ENCODE results near the gene RPS14.
"Not testable (repeated sequence)": the region's sequence is repeated elsewhere in the genome, so short reads cannot be mapped to it uniquely, and the experiment has no call there.

RPS14 gene

GRCh38 chr5:150479416-150479815 lies 29.9 kb upstream of the RPS14 start:
- DNase-seq (ENCODE audit: low read depth), result no peak

DNA sequence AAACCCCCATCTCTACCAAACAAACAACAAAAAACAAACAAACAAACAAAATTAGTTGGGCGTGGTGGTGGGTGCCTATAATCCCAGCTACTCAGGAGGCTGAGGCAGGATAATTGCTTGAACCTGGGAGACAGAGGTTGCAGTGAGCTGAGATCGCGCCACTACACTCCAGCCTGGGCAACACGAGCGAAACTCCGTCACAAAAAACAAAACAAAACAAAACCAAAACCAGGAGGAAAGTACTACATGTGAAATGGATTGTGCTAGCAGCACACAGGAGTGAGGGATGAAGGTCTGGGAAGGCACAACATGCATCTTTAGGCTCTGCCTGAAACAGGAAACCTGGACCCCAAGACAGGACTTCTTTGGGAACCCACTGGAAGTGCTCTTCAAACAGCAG lies 27.0 kb upstream of the RPS14 start:
- DNase-seq (ENCODE audit: low read depth), result not testable (repeated sequence)

- DNase-seq (ENCODE audit: low read depth), result no peak
Measured at GRCh38 chr5:150473673-150474358, 24.3 kb upstream of the RPS14 start.

DNA sequence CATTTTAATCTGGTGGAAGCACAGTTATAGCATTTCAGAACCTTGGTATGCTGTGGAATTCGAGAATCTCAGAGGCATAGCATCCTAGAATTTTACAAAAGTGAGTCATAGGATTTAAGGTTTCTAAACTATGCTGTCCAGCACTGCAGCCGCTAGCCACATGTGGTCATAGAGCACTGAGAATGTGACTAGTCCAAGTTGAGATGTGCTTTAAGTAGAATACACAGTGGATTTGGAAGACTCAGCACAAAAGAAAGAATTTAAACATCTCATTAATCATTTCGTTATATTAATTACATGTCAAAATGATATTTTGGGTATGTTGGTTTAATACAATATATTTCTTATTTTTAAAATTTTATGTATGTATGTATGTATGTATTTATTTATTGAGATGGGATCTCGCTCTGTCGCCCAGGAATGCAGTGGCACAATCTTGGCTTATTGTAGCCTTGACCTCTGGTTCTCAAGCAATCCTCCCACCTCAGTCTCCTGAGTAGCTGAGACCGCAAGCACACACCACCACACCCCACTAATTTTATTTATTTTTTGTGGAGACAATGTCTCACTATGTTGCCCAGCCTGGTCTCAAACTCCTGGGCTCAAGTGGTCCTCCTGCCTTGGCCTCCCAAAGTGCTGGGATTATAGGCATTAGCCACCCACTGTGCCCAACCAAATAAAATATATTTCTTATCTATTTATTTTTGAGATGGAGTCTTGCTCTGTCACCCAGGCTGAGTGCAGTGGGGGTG lies 20.4 kb upstream of the RPS14 start:
- DNase-seq (ENCODE audit: low read depth), result no peak

DNA sequence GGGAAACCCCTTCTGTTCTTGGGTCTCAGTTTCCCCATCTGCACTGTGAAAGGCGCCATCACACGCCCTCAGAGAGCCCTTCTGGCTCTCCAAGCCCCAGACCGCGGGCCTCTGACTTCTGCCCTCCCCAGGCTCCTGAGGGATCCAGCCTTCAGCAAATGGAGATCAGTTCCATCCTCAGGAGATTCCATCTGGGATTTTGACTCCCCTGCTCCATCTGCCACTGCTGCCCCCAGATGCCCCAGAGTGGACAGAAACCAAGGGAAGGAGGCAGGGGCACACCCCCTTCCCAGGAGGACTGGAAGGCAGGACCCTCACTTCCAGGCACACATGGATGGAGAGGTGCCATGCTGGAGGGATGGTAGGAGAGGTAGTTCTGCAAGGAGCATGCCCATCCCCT lies 18.7 kb upstream of the RPS14 start:
- no peak for DNase-seq (ENCODE audit: low read depth)

DNA sequence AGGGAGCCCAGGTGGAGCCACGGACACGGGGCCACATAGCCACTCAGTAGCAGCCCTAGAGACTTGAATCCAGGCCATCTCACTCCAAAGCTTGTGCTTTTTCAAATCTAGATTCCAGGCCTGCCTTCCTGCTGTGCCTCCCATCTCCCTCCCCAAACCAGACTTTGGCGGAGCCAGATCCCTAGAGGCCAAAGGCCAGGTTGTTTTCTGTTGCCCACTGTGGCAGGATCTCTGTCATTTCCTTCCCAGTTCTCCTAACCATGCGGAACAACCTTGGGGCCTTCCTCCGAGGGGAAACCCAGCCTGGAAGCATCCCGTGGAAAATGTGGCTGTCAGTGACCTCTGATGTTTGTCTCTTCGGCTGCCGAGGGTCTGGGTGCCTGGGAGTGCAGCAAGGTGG lies 16.4 kb upstream of the RPS14 start:
- DNase-seq (ENCODE audit: low read depth), result no peak

GRCh38 chr5:150464554-150465012 lies 15.0 kb upstream of the RPS14 start:
- DNase-seq (ENCODE audit: low read depth), result no peak

DNA sequence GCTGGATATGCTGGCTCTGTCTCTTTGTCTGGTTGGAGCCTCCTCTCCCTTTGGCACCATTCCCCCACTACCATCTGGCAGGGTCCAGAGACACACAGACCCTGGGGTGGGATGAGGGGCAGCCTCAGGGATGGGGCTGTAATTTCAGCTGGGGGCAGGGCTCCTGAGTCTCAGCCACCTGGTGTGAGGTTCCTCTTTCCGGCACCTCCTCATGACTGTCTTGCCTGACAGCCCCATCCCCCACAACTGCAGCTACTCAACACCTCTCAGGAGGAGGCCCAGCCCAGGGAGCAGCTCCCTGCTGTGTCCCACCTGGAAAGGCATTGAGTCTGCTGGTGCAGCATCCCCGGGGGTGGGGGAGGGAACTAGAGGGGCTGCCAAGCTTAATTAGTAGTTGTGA lies 11.7 kb upstream of the RPS14 start:
- DNase-seq (ENCODE audit: low read depth), result no peak

- no peak for DNase-seq (ENCODE audit: low read depth)
Measured at GRCh38 chr5:150460781-150461180, 11.2 kb upstream of the RPS14 start.

- DNase-seq (ENCODE audit: low read depth), result peak; percentile 83
Measured at GRCh38 chr5:150458802-150459557, 9.4 kb upstream of the RPS14 start.

GRCh38 chr5:150457562-150458240 lies 8.2 kb upstream of the RPS14 start:
- DNase-seq (ENCODE audit: low read depth), result no peak

GRCh38 chr5:150457121-150457520 lies 7.6 kb upstream of the RPS14 start:
- DNase-seq (ENCODE audit: low read depth), result no peak

GRCh38 chr5:150454492-150455229 lies 5.1 kb upstream of the RPS14 start:
- DNase-seq (ENCODE audit: low read depth), result no peak

DNA sequence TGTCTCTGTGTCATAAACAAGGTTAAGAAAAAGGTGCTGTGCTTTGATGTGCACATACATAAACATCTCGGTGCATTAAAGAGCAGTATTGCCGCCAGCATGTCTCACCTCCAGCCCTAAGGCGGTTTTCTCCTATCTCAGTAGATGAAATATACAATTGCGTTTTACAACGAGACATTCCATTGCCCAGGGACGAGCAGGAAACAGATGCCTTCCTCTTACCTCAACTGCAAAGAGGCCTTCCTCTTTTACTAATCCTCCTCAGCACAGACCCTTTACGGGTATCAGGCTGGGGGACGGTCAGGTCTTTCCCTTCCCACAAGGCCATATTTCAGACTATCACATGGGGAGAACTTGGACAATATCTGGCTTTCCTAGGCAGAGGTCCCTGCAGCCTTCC lies 4.5 kb upstream of the RPS14 start:
- DNase-seq (ENCODE audit: low read depth), result not testable (repeated sequence)

- DNase-seq (ENCODE audit: low read depth), result no peak
Measured at GRCh38 chr5:150452914-150453313, 3.4 kb upstream of the RPS14 start.

DNA sequence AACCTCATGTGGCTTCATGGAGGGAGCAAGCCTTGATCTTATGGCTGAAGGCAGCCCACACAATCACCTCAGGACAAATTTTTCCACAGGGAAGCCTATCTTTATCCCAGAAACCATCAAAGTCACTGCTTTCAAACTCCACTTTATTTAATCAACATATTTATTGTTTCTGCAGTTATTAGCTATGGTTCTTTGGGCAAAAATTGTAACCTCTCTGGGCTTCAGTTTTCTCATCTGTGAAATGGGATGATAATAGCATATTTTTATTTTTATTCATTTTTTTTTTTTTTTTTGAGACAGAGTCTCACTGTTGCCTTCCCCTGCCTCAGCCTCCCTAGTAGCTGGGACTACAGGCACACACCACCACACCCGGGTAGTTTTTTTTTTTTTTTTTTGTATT lies 2.1 kb upstream of the RPS14 start:
- DNase-seq (ENCODE audit: low read depth), result no peak

DNA sequence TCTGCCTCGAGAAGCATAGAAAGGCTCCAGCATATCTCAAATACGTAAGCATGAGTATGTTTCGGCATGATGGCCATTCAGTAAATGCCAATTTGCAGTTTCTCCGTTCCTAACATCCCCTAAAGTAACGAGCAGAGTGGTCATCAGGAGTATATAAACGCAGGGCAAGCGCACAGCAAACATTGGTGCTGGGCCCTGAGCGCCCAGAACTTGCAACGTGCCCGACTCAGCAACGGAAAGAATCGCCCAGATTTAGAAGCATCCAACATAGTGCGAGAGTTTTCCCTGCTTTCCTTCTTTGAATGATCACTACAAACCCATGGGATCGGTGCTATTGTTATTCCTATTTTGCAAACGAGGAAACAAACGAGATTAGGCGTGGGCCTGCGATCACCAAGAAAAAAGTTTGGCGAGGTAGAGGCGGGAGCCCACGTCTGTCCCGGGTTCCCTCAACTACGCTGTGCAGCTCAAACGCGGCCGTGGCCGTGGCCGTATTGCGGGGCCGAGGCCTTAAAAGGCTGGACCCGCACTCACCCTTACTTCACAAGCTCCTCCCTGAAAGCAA lies 505 bp downstream of the RPS14 start:
- DNase-seq (ENCODE audit: low read depth), result no peak

DNA sequence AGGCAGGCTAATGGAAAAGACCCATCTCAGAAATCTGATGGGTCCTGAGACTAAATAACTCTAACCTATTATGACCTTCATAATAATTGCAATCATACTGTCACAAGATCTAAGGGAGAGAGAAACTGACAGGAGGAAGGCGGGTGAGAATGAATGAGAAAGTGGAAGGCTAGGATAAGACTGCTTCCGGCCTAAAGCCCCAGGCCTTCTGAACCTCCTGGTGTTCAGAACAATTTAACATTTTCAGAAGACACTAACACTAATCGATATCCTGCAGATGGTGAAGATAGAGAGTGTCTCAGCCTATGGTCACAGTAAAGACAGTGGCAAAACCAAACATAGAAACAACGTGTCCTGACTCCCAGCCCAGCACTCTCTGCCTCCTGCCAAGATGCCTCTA lies 1.2 kb downstream of the RPS14 start:
- DNase-seq (ENCODE audit: low read depth), result no peak

DNA sequence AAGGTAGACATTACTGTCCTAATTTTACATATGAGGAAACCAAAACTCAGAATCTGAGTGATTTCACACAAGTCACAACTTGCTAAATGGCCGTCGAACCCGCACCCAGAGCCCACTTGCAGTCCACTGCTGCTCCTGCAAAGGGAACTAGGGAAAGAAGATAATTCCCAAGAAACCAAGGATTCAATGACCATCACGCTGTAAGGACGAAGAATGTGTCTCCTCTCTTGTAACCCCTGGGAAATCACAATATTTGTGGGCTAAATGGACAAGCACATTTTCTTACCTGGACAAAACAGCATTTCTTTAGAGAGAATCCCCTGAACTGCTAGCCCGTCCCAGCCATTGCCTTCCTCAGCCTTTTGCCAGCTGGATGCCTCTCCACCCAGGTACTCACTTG lies 2.4 kb downstream of the RPS14 start:
- no peak for DNase-seq (ENCODE audit: low read depth)

DNA sequence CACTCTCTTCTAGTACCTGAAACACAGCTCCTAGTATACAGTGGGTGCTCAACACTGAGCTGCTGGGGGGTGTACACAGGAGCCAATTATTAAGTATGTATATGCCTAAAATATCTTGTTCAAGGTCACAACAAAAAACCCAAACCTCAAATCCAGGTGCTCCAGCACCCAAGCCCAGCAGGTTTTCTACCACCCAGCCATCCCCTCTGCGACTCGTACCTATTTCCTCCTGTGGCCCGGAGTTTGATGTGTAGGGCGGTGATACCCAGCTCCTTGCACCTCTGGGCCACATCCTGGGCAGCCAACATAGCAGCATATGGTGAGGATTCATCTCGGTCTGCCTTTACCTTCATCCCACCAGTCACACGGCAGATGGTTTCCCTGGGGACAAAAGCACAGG lies 3.0 kb downstream of the RPS14 start:
- DNase-seq (ENCODE audit: low read depth), result no peak

DNA sequence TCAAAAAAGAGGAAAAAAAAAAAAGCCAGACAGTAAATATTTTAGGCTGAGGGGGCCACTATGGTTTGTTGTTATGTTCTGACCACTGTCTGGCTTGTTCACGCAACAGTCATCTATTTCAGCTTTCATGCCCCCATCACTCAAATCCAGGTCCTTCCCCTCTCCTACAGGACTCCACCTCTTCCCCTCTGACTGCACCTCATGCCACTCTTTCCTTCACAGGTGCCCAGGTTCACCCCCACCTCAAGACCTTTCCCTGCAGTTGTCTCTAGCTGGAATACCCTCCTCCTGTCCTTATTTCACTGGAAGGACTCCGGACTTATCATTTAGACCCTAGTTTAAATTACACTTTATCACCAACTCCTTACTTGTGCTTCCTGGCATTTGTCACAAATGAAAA lies 3.5 kb downstream of the RPS14 start:
- no peak for DNase-seq (ENCODE audit: low read depth)

Data from activated T-cell treated with anti-CD3 and anti-CD28 coated beads for 24 hours (primary cell).